B cell (primary cell): ENCODE measurements around the gene ARID3A.

Experiments used
- EZH2 ChIP-seq: IDR thresholded peaks from 2 replicates; pipeline ENCODE4 v1.6.1; 2012; ENCODE audit warnings: borderline replicate concordance, low read depth, mild to moderate bottlenecking, moderate library complexity, low read length; ENCODE audit not compliant: insufficient read depth, poor library complexity, severe bottlenecking
- TF ChIP-seq, protein P1 (sequence below): fragments of 200-600 bp; IDR thresholded peaks from one replicate; pipeline ENCODE4 v1.8.0; 2022; ENCODE audit warnings: antibody characterized with exemption, mild to moderate bottlenecking

DNA sequence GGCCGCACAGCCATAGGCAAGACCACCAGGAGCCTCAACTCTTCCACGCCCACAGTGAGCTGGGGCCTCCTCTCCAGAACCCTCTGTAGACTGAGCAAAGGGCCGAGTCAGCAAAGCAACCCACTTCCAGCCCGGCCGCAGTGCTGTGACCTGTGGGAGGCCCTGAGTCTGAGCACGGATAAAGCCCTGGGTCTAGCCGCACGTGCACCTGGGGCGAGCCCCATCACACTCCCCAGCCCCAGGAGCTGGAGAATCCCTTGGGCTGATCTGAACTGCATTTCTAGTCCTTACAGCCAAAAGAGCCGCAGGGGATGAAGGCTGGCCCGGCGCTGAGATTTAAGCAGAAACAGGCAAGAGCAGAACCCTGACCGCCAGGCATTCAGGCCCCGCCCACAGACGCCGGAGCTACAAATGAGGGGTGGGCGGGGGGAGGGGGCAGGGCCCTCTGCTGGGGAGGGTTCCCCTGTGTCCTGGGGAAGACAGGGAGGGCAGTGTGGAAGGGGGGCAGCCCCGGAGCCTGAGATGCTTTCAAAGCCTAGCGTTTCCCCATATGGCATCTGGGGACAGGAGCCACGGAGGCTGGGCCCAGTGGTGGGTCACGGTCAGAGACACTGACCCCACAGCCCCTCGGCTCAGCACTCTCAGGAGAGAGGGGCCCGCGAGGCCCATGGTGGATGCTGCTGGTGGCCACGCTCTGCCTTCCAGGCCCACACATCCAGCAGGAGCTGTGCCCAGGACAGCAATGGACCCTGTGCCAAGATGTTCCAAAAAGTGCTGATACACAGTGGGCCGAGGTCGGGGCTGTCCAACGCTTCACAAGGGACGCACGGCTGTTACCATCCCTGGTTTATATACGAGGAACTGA lies 90.2 kb downstream of the ARID3A start:
- TF ChIP-seq, protein P1, sequence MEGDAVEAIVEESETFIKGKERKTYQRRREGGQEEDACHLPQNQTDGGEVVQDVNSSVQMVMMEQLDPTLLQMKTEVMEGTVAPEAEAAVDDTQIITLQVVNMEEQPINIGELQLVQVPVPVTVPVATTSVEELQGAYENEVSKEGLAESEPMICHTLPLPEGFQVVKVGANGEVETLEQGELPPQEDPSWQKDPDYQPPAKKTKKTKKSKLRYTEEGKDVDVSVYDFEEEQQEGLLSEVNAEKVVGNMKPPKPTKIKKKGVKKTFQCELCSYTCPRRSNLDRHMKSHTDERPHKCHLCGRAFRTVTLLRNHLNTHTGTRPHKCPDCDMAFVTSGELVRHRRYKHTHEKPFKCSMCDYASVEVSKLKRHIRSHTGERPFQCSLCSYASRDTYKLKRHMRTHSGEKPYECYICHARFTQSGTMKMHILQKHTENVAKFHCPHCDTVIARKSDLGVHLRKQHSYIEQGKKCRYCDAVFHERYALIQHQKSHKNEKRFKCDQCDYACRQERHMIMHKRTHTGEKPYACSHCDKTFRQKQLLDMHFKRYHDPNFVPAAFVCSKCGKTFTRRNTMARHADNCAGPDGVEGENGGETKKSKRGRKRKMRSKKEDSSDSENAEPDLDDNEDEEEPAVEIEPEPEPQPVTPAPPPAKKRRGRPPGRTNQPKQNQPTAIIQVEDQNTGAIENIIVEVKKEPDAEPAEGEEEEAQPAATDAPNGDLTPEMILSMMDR, result no peak
- no peak for TF ChIP-seq EZH2
